Neural progenitor cell (in vitro differentiated cells): ENCODE data around the gene KIF22.

Experiments used
- CTCF ChIP-seq: fragments of 200-600 bp; sonication (generic); IDR thresholded peaks from 2 replicates; pipeline ENCODE4 v1.5.1; 2017; ENCODE audit warnings: antibody characterized with exemption, mild to moderate bottlenecking
- EZH2 ChIP-seq: fragments of 200-600 bp; sonication (generic); IDR thresholded peaks from 2 replicates; pipeline ENCODE4 v1.6.1; 2017; ENCODE audit warnings: antibody characterized with exemption, mild to moderate bottlenecking, moderate library complexity
- EZH2phosphoT487 ChIP-seq: fragments of 200-600 bp; sonication (generic); IDR thresholded peaks from 2 replicates; pipeline ENCODE4 v1.6.1; 2017; ENCODE audit warnings: antibody characterized with exemption

- no peak for TF ChIP-seq CTCF
- no peak for TF ChIP-seq EZH2phosphoT487
- no peak for TF ChIP-seq EZH2
Measured at GRCh38 chr16:29815032-29815721, 24.6 kb downstream of the KIF22 start.
